Endothelial cell of umbilical vein (primary cell): Measurements from ENCODE around the gene CNKSR3. TPM values are rescaled to one million over a fixed set of nuclear protein-coding genes. Genes with fewer than 3 reads are reported as not detected.

ENCODE experiments used
- BruUV-seq: library from RNA; stranded (reverse); fragments of 400-500 nt; replicated peaks from 2 replicates; lab custom pipeline; 2021; lab: Mats Ljungman, UMichigan
- CTCF ChIA-PET: fragments of 300-600, 350-600 bp; sonication (Branson Sonifier 250); formaldehyde crosslinking; loops from one replicate; lab custom pipeline; 2021; ENCODE audit warnings: antibody characterized with exemption, inconsistent platforms; lab: Charles Lee
- POLR2A ChIA-PET: fragments of 300-600, 350-600 bp; sonication (Branson Sonifier 250); formaldehyde crosslinking; loops from one replicate; lab custom pipeline; 2021; ENCODE audit warnings: antibody characterized with exemption, inconsistent platforms; lab: Charles Lee
- DNase-seq: peaks from one replicate; pipeline ENCODE4 v3.0.0-alpha.2; 2011; ENCODE audit warnings: low read depth, low spot score
- FAIRE-seq: peaks from 2 replicates; lab custom pipeline; 2011; peaks lifted over from hg19 to GRCh38; lab: Jason Lieb, UNC
- H2AFZ ChIP-seq: 2 replicates; pipeline ENCODE4 v1.6.0; 2012; ENCODE audit warnings: low read depth, low read length, control low read depth, inconsistent platforms
- H3K27ac ChIP-seq: 2 replicates; pipeline ENCODE4 v1.5.1; 2011; ENCODE audit warnings: low read depth, mild to moderate bottlenecking, control low read depth, low read length, moderate library complexity; ENCODE audit not compliant: insufficient read depth
- H3K27me3 ChIP-seq, 2 experiments: 2 replicates each; pipeline versions ENCODE4 v1.6.0 to v1.6.1; 2011; ENCODE audit warnings: low read length in 2 of 2, mixed read lengths in 1 of 2; ENCODE audit not compliant: control insufficient read depth in 2 of 2, insufficient read depth in 2 of 2
- H3K36me3 ChIP-seq, 2 experiments: 2 replicates in 1 of 2; 3 replicates in 1 of 2; pipeline ENCODE4 v1.5.1; 2011; ENCODE audit warnings: low read length in 2 of 2, mild to moderate bottlenecking in 1 of 2, moderate library complexity in 1 of 2; ENCODE audit not compliant: control insufficient read depth in 2 of 2, insufficient read depth in 2 of 2; ENCODE audit errors: extremely low read depth in 1 of 2
- H3K4me1 ChIP-seq: 3 replicates; pipeline ENCODE4 v1.5.1; 2011; ENCODE audit warnings: mild to moderate bottlenecking, low read length; ENCODE audit not compliant: control insufficient read depth, insufficient read depth; ENCODE audit errors: extremely low read depth
- H3K4me2 ChIP-seq: 2 replicates; pipeline ENCODE4 v1.6.1; 2011; ENCODE audit warnings: low read length, control low read depth, mixed read lengths; ENCODE audit not compliant: insufficient read depth
- H3K4me3 ChIP-seq, 3 experiments: fragments of 200-600 bp in 1 of 3; sonication (generic), shearing (Covaris generic) in 1 of 3; replicated peaks in 1 of 3; 2 replicates each; pipeline ENCODE4 v1.5.1; 2011 to 2016; ENCODE audit warnings: control low read depth in 3 of 3, low read length in 3 of 3, mild to moderate bottlenecking in 2 of 3, inconsistent platforms in 1 of 3, low read depth in 1 of 3, moderate library complexity in 1 of 3; ENCODE audit not compliant: insufficient read depth in 1 of 3
- H3K79me2 ChIP-seq: 2 replicates; pipeline ENCODE4 v1.6.0; 2012; ENCODE audit warnings: low read length, inconsistent platforms; ENCODE audit not compliant: control insufficient read depth, insufficient read depth
- H3K9ac ChIP-seq: replicated peaks from 2 replicates; pipeline ENCODE3; 2011; ENCODE audit warnings: low read length, control low read depth; ENCODE audit not compliant: insufficient read depth; ENCODE audit errors: extremely low read depth
- H3K9me1 ChIP-seq: replicated peaks from 3 replicates; pipeline ENCODE4 v1.6.0; 2011; ENCODE audit warnings: mild to moderate bottlenecking, low read length; ENCODE audit not compliant: control insufficient read depth, insufficient read depth; ENCODE audit errors: extremely low read depth
- H3K9me3 ChIP-seq: replicated peaks from 2 replicates; pipeline ENCODE4 v1.5.1; 2012; ENCODE audit warnings: low read length, inconsistent platforms; ENCODE audit not compliant: control insufficient read depth, insufficient read depth
- H4K20me1 ChIP-seq: replicated peaks from 2 replicates; pipeline ENCODE3; 2011; ENCODE audit warnings: mild to moderate bottlenecking, low read length; ENCODE audit not compliant: control insufficient read depth, insufficient read depth; ENCODE audit errors: extremely low read depth
- CTCF ChIP-seq, 2 donors: IDR thresholded peaks; 1 replicate in 1 of 2; 2 replicates in 1 of 2; pipeline ENCODE4 v1.5.1; 2011; ENCODE audit warnings: low read length in 2 of 2, mild to moderate bottlenecking in 2 of 2, moderate library complexity in 2 of 2, control low read depth in 1 of 2, inconsistent platforms in 1 of 2, low read depth in 1 of 2; ENCODE audit not compliant: insufficient read depth in 1 of 2; ENCODE audit errors: extremely low read depth in 1 of 2
- EZH2 ChIP-seq: IDR thresholded peaks from 2 replicates; pipeline ENCODE4 v1.6.1; 2012; ENCODE audit warnings: borderline replicate concordance, low read depth, mild to moderate bottlenecking, moderate library complexity, low read length, inconsistent platforms; ENCODE audit not compliant: severe bottlenecking
- GATA2 ChIP-seq: IDR thresholded peaks from 2 replicates; pipeline ENCODE4 v1.7.0; 2011; ENCODE audit warnings: low read depth, mild to moderate bottlenecking, moderate library complexity, mixed read lengths, low read length; ENCODE audit not compliant: insufficient read length, insufficient read depth
- JUN ChIP-seq: IDR thresholded peaks from 2 replicates; pipeline ENCODE4 v1.6.1; 2011; ENCODE audit warnings: borderline replicate concordance, low read depth; ENCODE audit not compliant: insufficient read length, insufficient read depth
- dilution Hi-C: fragments of 300-500 bp; cut with MboI; formaldehyde crosslinking; loops from one replicate; pipeline ENCODE4 v1.15.0; 2019; ENCODE audit warnings: low sequenced_read_pairs; ENCODE audit not compliant: extremely low pct_ligation_motif_present
- intact Hi-C: fragments of 100-400 bp; cut with micrococcal nuclease; formaldehyde crosslinking; loops from one replicate; pipeline ENCODE4 v1.10.0; 2022
- polyA plus RNA-seq, 4 experiments: library from polyadenylated mRNA; depleted of rRNA in 3 of 4; stranded (reverse) in 3 of 4; unstranded in 1 of 4; fragments of >200 nt; gene quantifications; 2 replicates each; pipeline versions ENCODE4 v1.2.1 to v1.2.3, GENCODE V29; 2011 to 2012; ENCODE audit warnings: missing spikeins in 1 of 4
- total RNA-seq: library from RNA; stranded (reverse); gene quantifications from 2 replicates; pipeline ENCODE4 v1.2.3, GENCODE V29; 2021

Gene CNKSR3
- total and polyA plus RNA-seq, 2 donors (not counting 3 experiments of a cell fraction or from before 2014, with no cell fraction given): 2.3 to 15.6 TPM

DNA sequence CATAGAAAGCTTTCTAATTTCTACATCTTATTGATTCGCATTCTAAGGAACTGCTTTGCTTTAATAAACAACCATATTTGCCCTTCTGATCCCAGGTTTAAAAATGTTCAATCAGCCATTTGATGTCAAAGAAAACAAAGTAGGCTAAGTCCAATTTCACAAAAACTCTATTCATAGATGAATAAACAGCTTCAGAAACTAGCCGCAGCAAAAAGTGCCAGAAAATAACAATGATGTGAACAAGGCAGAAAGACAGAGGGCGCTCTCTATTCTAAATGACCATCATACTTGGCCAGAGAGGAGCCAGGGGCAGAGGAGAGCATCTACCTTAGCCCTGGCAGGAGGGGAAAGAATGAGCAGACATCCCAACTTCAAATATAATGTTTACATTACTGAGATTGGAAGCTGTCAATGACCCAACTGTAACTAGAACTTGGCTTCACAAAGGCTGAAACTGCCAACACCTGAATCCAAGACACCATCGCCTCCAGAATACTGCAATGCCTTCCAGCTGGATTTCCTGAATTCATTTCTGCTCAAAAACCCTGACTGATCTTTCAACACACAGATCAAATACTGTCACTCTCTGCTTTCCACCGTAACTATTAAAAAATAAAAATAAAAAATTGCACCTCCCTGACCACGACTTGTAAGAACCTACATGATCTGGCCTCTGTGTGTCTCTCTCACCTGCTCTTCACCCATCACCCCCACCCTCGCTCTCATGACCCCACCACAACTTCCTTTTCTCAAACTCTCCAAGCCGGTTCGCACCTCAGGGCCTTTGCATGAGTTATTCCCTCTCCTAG lies 9.5 kb downstream of the CNKSR3 start:
- Histone ChIP-seq H4K20me1 (no peaks in the 10 kb centered on the region), H3K79me2 (no peaks in the 10 kb centered on the region), H2AFZ (no peak overlapping the region), H3K4me2 (peak overlapping the region; percentile 25), H3K4me1 (peaks cover 19% of the 10 kb centered on the region), H3K9me1 (no peaks in the 10 kb centered on the region), H3K4me3 (no peak overlapping the region), H3K9me3 (no peaks in the 10 kb centered on the region), H3K36me3 (no peaks in the 10 kb centered on the region), H3K9ac (no peak overlapping the region), H3K27ac (no peak overlapping the region), H3K27me3 (no peaks in the 10 kb centered on the region)
- FAIRE-seq: peak; percentile 18
- dilution Hi-C loops: no loop called here
- BruUV-seq: no TSS peak
- TF ChIP-seq CTCF (IDR thresholded peaks at IDR 0.05; ENCODE audit: extremely low read depth in 1 of 2, insufficient read depth in 1 of 2, low read depth in 1 of 2, low read length in 2 of 2) (peak; percentile 44 to 47), EZH2 (no peak), GATA2 (no peak), JUN (no peak)
- intact Hi-C loops: loop anchor here (1.0 to 2.0 kb wide), 2 partner anchors 53 to 346 kb away; no protein-coding TSS in a partner anchor
- ChIA-PET CTCF (interaction anchor here (0.7 to 4.3 kb wide), 53 partner anchors 9 to 347 kb away, joined by 3 to 62 read pairs (median 4); partner anchors contain the start of gene CNKSR3), POLR2A (interaction anchor here (0.7 to 1.0 kb wide), 2 partner anchors 9 to 102 kb away, joined by 4 to 6 read pairs; partner anchors contain the start of gene CNKSR3)
- DNase-seq: peak; percentile 67
